Panc1 (cell line): Measurements from ENCODE around the gene DARS2. TPM values are rescaled to one million over a fixed set of nuclear protein-coding genes. Genes with fewer than 3 reads are reported as not detected.

ENCODE experiments used
- ATAC-seq: fragments of 200-7000 bp; cut with Tn5 transposase; 2 replicates; pipeline ENCODE4 v1.9.1; 2020; ENCODE audit warnings: mild to moderate bottlenecking, moderate library complexity
- BruUV-seq: library from RNA; stranded (reverse); fragments of 400-500 nt; replicated peaks from 2 replicates; lab custom pipeline; 2021; lab: Mats Ljungman, UMichigan
- CTCF ChIA-PET: fragments of 300-600 bp; sonication (Branson Sonifier 250); formaldehyde crosslinking; loops from one replicate; lab custom pipeline; 2022; ENCODE audit warnings: antibody characterized with exemption; lab: Charles Lee
- POLR2A ChIA-PET: fragments of 300-600 bp; sonication (Branson Sonifier 250); formaldehyde crosslinking; loops from one replicate; lab custom pipeline; 2022; ENCODE audit warnings: antibody characterized with exemption; lab: Charles Lee
- DNase-seq: peaks from one replicate; pipeline ENCODE4 v3.0.0-alpha.2; 2010; ENCODE audit warnings: low read depth, low spot score
- H3K27ac ChIP-seq: 2 replicates; pipeline ENCODE4 v1.5.1; 2011; ENCODE audit warnings: mild to moderate bottlenecking, low read length, inconsistent platforms
- H3K27me3 ChIP-seq: fragments of 200-500 bp; sonication (Bioruptor generic); 2 replicates; pipeline ENCODE4 v1.6.0; 2014; ENCODE audit warnings: low read length, inconsistent platforms; ENCODE audit not compliant: control insufficient read depth, insufficient read depth
- H3K36me3 ChIP-seq: fragments of 200-500 bp; sonication (Bioruptor generic); 2 replicates; pipeline ENCODE4 v1.5.1; 2014; ENCODE audit warnings: inconsistent platforms, mild to moderate bottlenecking, low read length, moderate library complexity; ENCODE audit not compliant: control insufficient read depth, insufficient read depth
- H3K4me1 ChIP-seq: 2 replicates; pipeline ENCODE4 v1.5.1; 2011; ENCODE audit warnings: inconsistent platforms, mild to moderate bottlenecking, low read length, moderate library complexity; ENCODE audit not compliant: control insufficient read depth, insufficient read depth
- H3K4me3 ChIP-seq, 2 experiments: 2 replicates each; pipeline ENCODE4 v1.5.1; 2011 to 2012; ENCODE audit warnings: low read depth in 2 of 2, low read length in 2 of 2, mild to moderate bottlenecking in 2 of 2, inconsistent platforms in 1 of 2, moderate library complexity in 1 of 2
- H3K9me3 ChIP-seq: fragments of 200-500 bp; sonication (Bioruptor generic); 2 replicates; pipeline ENCODE4 v1.5.1; 2014; ENCODE audit warnings: low read depth, mild to moderate bottlenecking, inconsistent platforms, low read length, moderate library complexity; ENCODE audit not compliant: control insufficient read depth, insufficient read depth
- POLR2AphosphoS5 ChIP-seq: IDR thresholded peaks from 2 replicates; pipeline ENCODE4 v1.6.1; 2012; ENCODE audit warnings: mild to moderate bottlenecking, low read depth, low read length, moderate library complexity
- SIN3A ChIP-seq: IDR thresholded peaks from 2 replicates; pipeline ENCODE4 v1.6.1; 2012; ENCODE audit warnings: low read depth, mild to moderate bottlenecking, low read length, moderate library complexity, borderline replicate concordance; ENCODE audit not compliant: insufficient read depth
- TCF7L2 ChIP-seq: IDR thresholded peaks from 2 replicates; pipeline ENCODE4 v1.6.1; 2011; ENCODE audit warnings: mild to moderate bottlenecking, low read depth, low read length, inconsistent platforms
- in situ Hi-C: cut with HindIII; loops from 2 replicates; pipeline ENCODE4 v1.10.0; 2016; ENCODE audit warnings: low sequenced_read_pairs, low pct_unique_long_range_greater_than_20kb
- intact Hi-C: fragments of 100-400 bp; cut with micrococcal nuclease; formaldehyde crosslinking; loops from one replicate; pipeline ENCODE4 v1.10.0; 2022; ENCODE audit not compliant: unreplicated experiment
- total RNA-seq: library from RNA; stranded (reverse); gene quantifications from one replicate; pipeline ENCODE4 v1.2.1, GENCODE V29; 2021; ENCODE audit not compliant: unreplicated experiment
- TF ChIP-seq, protein P1 (sequence below): fragments of 450-650 bp; IDR thresholded peaks from 2 replicates; pipeline ENCODE4 v1.5.1; 2017; ENCODE audit warnings: mild to moderate bottlenecking
- TF ChIP-seq, protein P2 (sequence below), 2 experiments: IDR thresholded peaks; 2 replicates each; pipeline ENCODE4 v1.6.1; 2011 to 2012; ENCODE audit warnings: low read depth in 2 of 2, control low read depth in 1 of 2, low read length in 1 of 2, mild to moderate bottlenecking in 1 of 2, moderate library complexity in 1 of 2; ENCODE audit not compliant: insufficient read depth in 1 of 2

DARS2 gene
- total RNA-seq, 1 experiment from 2014 or later = 28.8 TPM

DNA sequence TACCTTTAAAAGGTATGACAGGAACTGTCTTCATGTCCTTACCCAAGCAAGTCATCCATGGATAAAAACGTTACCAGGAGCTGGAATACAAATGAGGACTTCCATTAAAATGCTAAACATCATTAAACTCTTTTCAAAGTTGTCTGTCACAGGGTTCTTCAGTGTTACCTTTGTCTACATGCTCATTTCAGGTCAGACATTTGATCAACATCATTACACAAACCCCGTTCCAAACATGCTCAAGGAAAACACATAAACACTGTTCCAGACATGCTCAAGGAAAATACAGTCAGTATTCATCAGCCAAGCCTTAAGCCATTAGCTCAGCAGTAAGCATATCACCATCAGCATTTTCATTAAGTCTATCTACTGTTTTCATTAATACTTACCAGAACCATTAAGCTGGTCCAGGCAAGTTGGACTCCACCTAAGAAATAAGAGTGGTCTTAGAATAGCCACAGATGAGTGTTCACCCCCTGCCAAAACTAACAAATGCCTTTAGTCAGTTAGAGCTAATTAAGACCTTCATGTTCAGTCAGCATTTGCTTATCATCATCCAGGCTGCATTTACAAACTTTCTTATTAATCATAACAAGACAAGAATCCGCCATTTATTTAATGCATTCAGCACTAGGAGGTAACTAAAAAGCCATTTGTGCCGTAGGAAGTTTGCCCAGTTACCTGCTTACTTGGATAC lies 41.1 kb downstream of the DARS2 start:
- Histone ChIP-seq H3K27ac (peak overlapping the region; percentile 96), H3K4me3 (peak overlapping the region; percentile 79 to 95), H3K27me3 (no peaks in the 10 kb centered on the region), H3K36me3 (peaks cover 42% of the 10 kb centered on the region), H3K9me3 (no peaks in the 10 kb centered on the region), H3K4me1 (peaks cover 33% of the 10 kb centered on the region)
- ATAC-seq (no peak), DNase-seq (no peak)
- CTCF ChIA-PET = no interaction called here
- intact Hi-C loops = no loop called here
- in situ Hi-C loops = no loop called here
- no TSS peak for BruUV-seq
- POLR2A ChIA-PET = no interaction called here
- TF ChIP-seq POLR2AphosphoS5 = no peak
- TF ChIP-seq, protein P1, sequence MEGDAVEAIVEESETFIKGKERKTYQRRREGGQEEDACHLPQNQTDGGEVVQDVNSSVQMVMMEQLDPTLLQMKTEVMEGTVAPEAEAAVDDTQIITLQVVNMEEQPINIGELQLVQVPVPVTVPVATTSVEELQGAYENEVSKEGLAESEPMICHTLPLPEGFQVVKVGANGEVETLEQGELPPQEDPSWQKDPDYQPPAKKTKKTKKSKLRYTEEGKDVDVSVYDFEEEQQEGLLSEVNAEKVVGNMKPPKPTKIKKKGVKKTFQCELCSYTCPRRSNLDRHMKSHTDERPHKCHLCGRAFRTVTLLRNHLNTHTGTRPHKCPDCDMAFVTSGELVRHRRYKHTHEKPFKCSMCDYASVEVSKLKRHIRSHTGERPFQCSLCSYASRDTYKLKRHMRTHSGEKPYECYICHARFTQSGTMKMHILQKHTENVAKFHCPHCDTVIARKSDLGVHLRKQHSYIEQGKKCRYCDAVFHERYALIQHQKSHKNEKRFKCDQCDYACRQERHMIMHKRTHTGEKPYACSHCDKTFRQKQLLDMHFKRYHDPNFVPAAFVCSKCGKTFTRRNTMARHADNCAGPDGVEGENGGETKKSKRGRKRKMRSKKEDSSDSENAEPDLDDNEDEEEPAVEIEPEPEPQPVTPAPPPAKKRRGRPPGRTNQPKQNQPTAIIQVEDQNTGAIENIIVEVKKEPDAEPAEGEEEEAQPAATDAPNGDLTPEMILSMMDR = no peak
- TF ChIP-seq SIN3A = no peak
- TF ChIP-seq, protein P2, sequence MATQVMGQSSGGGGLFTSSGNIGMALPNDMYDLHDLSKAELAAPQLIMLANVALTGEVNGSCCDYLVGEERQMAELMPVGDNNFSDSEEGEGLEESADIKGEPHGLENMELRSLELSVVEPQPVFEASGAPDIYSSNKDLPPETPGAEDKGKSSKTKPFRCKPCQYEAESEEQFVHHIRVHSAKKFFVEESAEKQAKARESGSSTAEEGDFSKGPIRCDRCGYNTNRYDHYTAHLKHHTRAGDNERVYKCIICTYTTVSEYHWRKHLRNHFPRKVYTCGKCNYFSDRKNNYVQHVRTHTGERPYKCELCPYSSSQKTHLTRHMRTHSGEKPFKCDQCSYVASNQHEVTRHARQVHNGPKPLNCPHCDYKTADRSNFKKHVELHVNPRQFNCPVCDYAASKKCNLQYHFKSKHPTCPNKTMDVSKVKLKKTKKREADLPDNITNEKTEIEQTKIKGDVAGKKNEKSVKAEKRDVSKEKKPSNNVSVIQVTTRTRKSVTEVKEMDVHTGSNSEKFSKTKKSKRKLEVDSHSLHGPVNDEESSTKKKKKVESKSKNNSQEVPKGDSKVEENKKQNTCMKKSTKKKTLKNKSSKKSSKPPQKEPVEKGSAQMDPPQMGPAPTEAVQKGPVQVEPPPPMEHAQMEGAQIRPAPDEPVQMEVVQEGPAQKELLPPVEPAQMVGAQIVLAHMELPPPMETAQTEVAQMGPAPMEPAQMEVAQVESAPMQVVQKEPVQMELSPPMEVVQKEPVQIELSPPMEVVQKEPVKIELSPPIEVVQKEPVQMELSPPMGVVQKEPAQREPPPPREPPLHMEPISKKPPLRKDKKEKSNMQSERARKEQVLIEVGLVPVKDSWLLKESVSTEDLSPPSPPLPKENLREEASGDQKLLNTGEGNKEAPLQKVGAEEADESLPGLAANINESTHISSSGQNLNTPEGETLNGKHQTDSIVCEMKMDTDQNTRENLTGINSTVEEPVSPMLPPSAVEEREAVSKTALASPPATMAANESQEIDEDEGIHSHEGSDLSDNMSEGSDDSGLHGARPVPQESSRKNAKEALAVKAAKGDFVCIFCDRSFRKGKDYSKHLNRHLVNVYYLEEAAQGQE (IDR thresholded peaks at IDR 0.05; ENCODE audit: insufficient read depth in 1 of 2, low read depth in 2 of 2, low read length in 1 of 2) = no peak
- no peak for TF ChIP-seq TCF7L2

DNA sequence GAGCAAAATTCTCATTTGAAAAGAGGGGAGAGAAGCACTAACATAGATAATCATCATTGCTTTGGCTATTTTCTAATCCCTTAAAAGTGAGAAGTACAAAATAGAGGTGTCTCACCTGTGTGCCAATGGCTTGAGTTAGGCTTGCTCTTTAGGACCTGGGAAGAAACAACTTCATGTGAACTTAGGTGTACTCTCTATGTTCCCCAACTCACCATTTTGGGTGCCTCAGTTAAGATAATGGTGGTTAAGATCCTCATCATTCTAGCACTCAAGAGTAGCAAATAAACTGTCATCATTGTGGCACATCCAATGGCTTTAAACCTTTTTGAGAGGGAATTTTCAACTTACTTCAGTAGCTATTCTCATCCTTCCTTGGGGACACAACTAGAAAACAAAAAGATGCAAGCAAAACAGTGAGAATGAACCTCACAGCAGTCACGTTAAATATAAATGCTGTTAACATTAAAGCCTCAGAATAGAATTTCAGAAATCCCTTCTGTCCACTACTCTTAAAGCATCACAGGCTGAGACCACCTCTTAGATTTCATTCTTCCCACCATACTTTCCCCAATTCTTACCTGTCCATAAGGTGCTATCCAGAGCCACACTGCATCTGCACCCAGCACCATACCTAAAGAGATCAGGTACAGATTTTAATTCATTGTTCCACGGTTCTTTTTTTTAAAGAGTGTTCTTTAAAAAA lies 42.1 kb downstream of the DARS2 start:
- Histone ChIP-seq H3K27me3 (no peaks in the 10 kb centered on the region), H3K4me1 (peaks cover 33% of the 10 kb centered on the region), H3K27ac (peak overlapping the region; percentile 96), H3K36me3 (peaks cover 42% of the 10 kb centered on the region), H3K4me3 (peak overlapping the region; percentile 79 to 95), H3K9me3 (no peaks in the 10 kb centered on the region)
- POLR2A ChIA-PET = no interaction called here
- BruUV-seq = no TSS peak
- ATAC-seq (no peak), DNase-seq (no peak)
- in situ Hi-C loops (no loop called here), intact Hi-C loops (no loop called here)
- CTCF ChIA-PET = no interaction called here
- TF ChIP-seq TCF7L2 = no peak
- peak; percentile 23; the same call in 1 of the 2 replicates for TF ChIP-seq POLR2AphosphoS5
- no peak for TF ChIP-seq SIN3A
- TF ChIP-seq, protein P2 (IDR thresholded peaks at IDR 0.05; ENCODE audit: insufficient read depth in 1 of 2, low read depth in 2 of 2, low read length in 1 of 2) = no peak
